Panc1 (cell line): ENCODE measurements around the gene USP37.

Source experiments
- POLR2AphosphoS5 ChIP-seq: IDR thresholded peaks from 2 replicates; pipeline ENCODE4 v1.6.1; 2012; ENCODE audit warnings: mild to moderate bottlenecking, low read depth, low read length, moderate library complexity
- SIN3A ChIP-seq: IDR thresholded peaks from 2 replicates; pipeline ENCODE4 v1.6.1; 2012; ENCODE audit warnings: low read depth, mild to moderate bottlenecking, low read length, moderate library complexity, borderline replicate concordance; ENCODE audit not compliant: insufficient read depth
- TCF7L2 ChIP-seq: IDR thresholded peaks from 2 replicates; pipeline ENCODE4 v1.6.1; 2011; ENCODE audit warnings: mild to moderate bottlenecking, low read depth, low read length, inconsistent platforms
- TF ChIP-seq, protein P1 (sequence below): fragments of 450-650 bp; IDR thresholded peaks from 2 replicates; pipeline ENCODE4 v1.5.1; 2017; ENCODE audit warnings: mild to moderate bottlenecking
- TF ChIP-seq, protein P2 (sequence below), 2 experiments: IDR thresholded peaks; 2 replicates each; pipeline ENCODE4 v1.6.1; 2011 to 2012; ENCODE audit warnings: low read depth in 2 of 2, control low read depth in 1 of 2, low read length in 1 of 2, mild to moderate bottlenecking in 1 of 2, moderate library complexity in 1 of 2; ENCODE audit not compliant: insufficient read depth in 1 of 2

DNA sequence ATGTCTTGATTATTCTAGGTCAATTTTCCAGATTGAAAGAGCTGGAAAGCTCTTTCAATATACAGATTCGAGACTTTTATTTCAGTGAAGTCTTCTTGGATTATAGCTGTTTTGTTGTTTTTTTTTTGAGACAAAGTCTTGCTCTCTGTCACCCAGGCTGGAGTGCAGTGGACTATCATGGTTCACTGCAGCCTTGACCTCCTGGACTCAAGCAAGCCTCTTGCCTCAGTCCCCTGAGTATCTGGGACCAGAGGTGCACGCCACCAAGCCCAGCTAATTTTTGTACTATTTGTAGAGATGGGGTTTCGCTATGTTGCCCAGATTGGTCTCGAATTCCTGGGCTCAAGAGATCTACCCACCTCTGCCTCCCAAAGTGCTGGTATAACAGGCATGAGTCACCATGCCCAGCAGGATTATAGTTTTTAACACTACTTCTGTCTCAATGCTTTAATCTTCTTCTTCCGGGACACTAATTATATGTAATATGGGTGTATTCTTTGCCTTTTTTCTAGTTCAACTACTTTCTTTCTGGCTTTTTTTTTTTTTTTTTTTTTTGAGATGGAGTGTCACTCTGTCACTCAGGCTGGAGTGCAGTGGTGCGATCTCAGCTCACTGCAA, 62.3 kb downstream of the USP37 start:
- TF ChIP-seq, protein P1, sequence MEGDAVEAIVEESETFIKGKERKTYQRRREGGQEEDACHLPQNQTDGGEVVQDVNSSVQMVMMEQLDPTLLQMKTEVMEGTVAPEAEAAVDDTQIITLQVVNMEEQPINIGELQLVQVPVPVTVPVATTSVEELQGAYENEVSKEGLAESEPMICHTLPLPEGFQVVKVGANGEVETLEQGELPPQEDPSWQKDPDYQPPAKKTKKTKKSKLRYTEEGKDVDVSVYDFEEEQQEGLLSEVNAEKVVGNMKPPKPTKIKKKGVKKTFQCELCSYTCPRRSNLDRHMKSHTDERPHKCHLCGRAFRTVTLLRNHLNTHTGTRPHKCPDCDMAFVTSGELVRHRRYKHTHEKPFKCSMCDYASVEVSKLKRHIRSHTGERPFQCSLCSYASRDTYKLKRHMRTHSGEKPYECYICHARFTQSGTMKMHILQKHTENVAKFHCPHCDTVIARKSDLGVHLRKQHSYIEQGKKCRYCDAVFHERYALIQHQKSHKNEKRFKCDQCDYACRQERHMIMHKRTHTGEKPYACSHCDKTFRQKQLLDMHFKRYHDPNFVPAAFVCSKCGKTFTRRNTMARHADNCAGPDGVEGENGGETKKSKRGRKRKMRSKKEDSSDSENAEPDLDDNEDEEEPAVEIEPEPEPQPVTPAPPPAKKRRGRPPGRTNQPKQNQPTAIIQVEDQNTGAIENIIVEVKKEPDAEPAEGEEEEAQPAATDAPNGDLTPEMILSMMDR, result no peak
- TF ChIP-seq SIN3A (no peak), POLR2AphosphoS5 (no peak), TCF7L2 (no peak)
- TF ChIP-seq, protein P2, sequence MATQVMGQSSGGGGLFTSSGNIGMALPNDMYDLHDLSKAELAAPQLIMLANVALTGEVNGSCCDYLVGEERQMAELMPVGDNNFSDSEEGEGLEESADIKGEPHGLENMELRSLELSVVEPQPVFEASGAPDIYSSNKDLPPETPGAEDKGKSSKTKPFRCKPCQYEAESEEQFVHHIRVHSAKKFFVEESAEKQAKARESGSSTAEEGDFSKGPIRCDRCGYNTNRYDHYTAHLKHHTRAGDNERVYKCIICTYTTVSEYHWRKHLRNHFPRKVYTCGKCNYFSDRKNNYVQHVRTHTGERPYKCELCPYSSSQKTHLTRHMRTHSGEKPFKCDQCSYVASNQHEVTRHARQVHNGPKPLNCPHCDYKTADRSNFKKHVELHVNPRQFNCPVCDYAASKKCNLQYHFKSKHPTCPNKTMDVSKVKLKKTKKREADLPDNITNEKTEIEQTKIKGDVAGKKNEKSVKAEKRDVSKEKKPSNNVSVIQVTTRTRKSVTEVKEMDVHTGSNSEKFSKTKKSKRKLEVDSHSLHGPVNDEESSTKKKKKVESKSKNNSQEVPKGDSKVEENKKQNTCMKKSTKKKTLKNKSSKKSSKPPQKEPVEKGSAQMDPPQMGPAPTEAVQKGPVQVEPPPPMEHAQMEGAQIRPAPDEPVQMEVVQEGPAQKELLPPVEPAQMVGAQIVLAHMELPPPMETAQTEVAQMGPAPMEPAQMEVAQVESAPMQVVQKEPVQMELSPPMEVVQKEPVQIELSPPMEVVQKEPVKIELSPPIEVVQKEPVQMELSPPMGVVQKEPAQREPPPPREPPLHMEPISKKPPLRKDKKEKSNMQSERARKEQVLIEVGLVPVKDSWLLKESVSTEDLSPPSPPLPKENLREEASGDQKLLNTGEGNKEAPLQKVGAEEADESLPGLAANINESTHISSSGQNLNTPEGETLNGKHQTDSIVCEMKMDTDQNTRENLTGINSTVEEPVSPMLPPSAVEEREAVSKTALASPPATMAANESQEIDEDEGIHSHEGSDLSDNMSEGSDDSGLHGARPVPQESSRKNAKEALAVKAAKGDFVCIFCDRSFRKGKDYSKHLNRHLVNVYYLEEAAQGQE (IDR thresholded peaks at IDR 0.05; ENCODE audit: insufficient read depth in 1 of 2, low read depth in 2 of 2, low read length in 1 of 2), result no peak
